ENCODE measurements around the gene KRTAP9-3. TPM values are rescaled to one million over a fixed set of nuclear protein-coding genes. Genes with fewer than 3 reads are reported as not detected.
"Not testable (repeated sequence)": the region's sequence is repeated elsewhere in the genome, so short reads cannot be mapped to it uniquely, and the experiment has no call there.

KRTAP9-3 gene
- total RNA-seq, 1 donor from 2014 or later = not detected

- H3K4me3 ChIP-seq (ENCODE audit: low read depth, low read length) = no peak overlapping the region
- TF ChIP-seq, protein P1, sequence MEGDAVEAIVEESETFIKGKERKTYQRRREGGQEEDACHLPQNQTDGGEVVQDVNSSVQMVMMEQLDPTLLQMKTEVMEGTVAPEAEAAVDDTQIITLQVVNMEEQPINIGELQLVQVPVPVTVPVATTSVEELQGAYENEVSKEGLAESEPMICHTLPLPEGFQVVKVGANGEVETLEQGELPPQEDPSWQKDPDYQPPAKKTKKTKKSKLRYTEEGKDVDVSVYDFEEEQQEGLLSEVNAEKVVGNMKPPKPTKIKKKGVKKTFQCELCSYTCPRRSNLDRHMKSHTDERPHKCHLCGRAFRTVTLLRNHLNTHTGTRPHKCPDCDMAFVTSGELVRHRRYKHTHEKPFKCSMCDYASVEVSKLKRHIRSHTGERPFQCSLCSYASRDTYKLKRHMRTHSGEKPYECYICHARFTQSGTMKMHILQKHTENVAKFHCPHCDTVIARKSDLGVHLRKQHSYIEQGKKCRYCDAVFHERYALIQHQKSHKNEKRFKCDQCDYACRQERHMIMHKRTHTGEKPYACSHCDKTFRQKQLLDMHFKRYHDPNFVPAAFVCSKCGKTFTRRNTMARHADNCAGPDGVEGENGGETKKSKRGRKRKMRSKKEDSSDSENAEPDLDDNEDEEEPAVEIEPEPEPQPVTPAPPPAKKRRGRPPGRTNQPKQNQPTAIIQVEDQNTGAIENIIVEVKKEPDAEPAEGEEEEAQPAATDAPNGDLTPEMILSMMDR (conservative IDR thresholded peaks at IDR 0.05; ENCODE audit: low read depth, low read length) = no peak
- no peak for DNase-seq (ENCODE audit: low read depth)
Measured at GRCh38 chr17:41256291-41256685, 24.0 kb downstream of the KRTAP9-3 start.

- TF ChIP-seq, protein P1 (conservative IDR thresholded peaks at IDR 0.05; ENCODE audit: low read depth, low read length) = no peak
- no peak for DNase-seq (ENCODE audit: low read depth)
- H3K4me3 ChIP-seq (ENCODE audit: low read depth, low read length) = no peak overlapping the region
Measured at GRCh38 chr17:41258406-41258805, 26.2 kb downstream of the KRTAP9-3 start.

- TF ChIP-seq, protein P1 (conservative IDR thresholded peaks at IDR 0.05; ENCODE audit: low read depth, low read length) = no peak
- no peak for DNase-seq (ENCODE audit: low read depth)
- no peak overlapping the region for H3K4me3 ChIP-seq (ENCODE audit: low read depth, low read length)
Measured at GRCh38 chr17:41263212-41263611, 31.0 kb downstream of the KRTAP9-3 start.

- H3K4me3 ChIP-seq (ENCODE audit: low read depth, low read length) = no peak overlapping the region
- no peak for DNase-seq (ENCODE audit: low read depth)
- TF ChIP-seq, protein P1 (conservative IDR thresholded peaks at IDR 0.05; ENCODE audit: low read depth, low read length) = no peak
Measured at GRCh38 chr17:41264599-41264998, 32.4 kb downstream of the KRTAP9-3 start.

GRCh38 chr17:41265078-41265477, 32.8 kb downstream of the KRTAP9-3 start, which contains the start of gene KRTAP9-6:
KRTAP9-6 (plus strand) TSS chr17:41265378; CDS start chr17:41265378, 0 bp downstream.
- H3K4me3 ChIP-seq (ENCODE audit: low read depth, low read length) = no peak within 1 kb of the TSS
- TF ChIP-seq, protein P1 (conservative IDR thresholded peaks at IDR 0.05; ENCODE audit: low read depth, low read length) = no peak
- DNase-seq (ENCODE audit: low read depth) = no peak

- no peak for DNase-seq (ENCODE audit: low read depth)
- TF ChIP-seq, protein P1 (conservative IDR thresholded peaks at IDR 0.05; ENCODE audit: low read depth, low read length) = no peak
- no peak overlapping the region for H3K4me3 ChIP-seq (ENCODE audit: low read depth, low read length)
Measured at GRCh38 chr17:41267711-41268110, 35.5 kb downstream of the KRTAP9-3 start.

DNA sequence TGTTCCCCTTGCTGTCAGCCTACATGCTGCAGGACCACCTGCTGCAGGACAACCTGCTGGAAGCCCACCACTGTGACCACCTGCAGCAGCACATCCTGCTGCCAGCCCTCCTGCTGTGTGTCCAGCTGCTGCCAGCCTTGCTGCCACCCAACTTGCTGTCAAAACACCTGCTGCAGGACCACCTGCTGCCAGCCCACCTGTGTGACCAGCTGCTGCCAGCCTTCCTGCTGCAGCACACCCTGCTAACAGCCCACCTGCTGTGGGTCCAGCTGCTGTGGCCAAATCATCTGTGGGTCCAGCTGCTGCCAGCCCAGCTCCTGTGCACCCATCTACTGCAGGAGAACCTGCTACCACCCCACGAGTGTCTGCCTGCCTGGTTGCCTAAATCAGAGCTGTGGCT, 39.1 kb downstream of the KRTAP9-3 start:
- not testable (repeated sequence) for DNase-seq (ENCODE audit: low read depth); H3K4me3 ChIP-seq (ENCODE audit: low read depth, low read length)
